Caco-2 (cell line): ENCODE data around the gene USP37. TPM values are rescaled to one million over a fixed set of nuclear protein-coding genes. Genes with fewer than 3 reads are reported as not detected.

Experiments used
- BruUV-seq: library from RNA; stranded (reverse); fragments of 400-500 nt; replicated peaks from 2 replicates; lab custom pipeline; 2021; lab: Mats Ljungman, UMichigan
- CTCF ChIA-PET: fragments of 300-600 bp; sonication (Branson Sonifier 250); formaldehyde crosslinking; loops from one replicate; lab custom pipeline; 2022; ENCODE audit warnings: antibody characterized with exemption; lab: Charles Lee
- POLR2A ChIA-PET: fragments of 300-600 bp; sonication (Branson Sonifier 250); formaldehyde crosslinking; loops from one replicate; lab custom pipeline; 2022; ENCODE audit warnings: antibody characterized with exemption; lab: Charles Lee
- DNase-seq, 2 experiments: peaks; one replicate each; pipeline versions ENCODE4 v3.0.0 to v3.0.0-alpha.2; 2020 to 2022
- H3K27me3 ChIP-seq: replicated peaks from 2 replicates; pipeline ENCODE4 v1.6.0; 2011; ENCODE audit warnings: low read length; ENCODE audit not compliant: control insufficient read depth, insufficient read depth
- H3K36me3 ChIP-seq: 2 replicates; pipeline ENCODE4 v1.5.1; 2011; ENCODE audit warnings: low read length; ENCODE audit not compliant: control insufficient read depth, insufficient read depth
- H3K4me1 ChIP-seq: fragments of 250-450 bp; sonication (Bioruptor Pico); 2 replicates; pipeline ENCODE4 v1.5.1; 2020; ENCODE audit warnings: mild to moderate bottlenecking
- H3K4me3 ChIP-seq: 2 replicates; pipeline ENCODE4 v1.5.1; 2011; ENCODE audit warnings: low read depth, mild to moderate bottlenecking, control low read depth, low read length
- H3K9me3 ChIP-seq: fragments of 250-450 bp; sonication (Bioruptor Pico); 2 replicates; pipeline ENCODE4 v1.5.1; 2020; ENCODE audit warnings: mild to moderate bottlenecking, moderate library complexity
- H3K27ac Mint-ChIP-seq: one replicate; pipeline ENCODE4 v1.8.0; 2022; ENCODE audit warnings: mixed read lengths; ENCODE audit not compliant: unreplicated experiment
- H3K27me3 Mint-ChIP-seq: one replicate; pipeline ENCODE4 v1.8.0; 2022; ENCODE audit warnings: mixed read lengths; ENCODE audit not compliant: insufficient read depth, unreplicated experiment
- H3K36me3 Mint-ChIP-seq: one replicate; pipeline ENCODE4 v1.8.0; 2022; ENCODE audit warnings: mild to moderate bottlenecking, mixed read lengths; ENCODE audit not compliant: insufficient read depth, unreplicated experiment
- H3K4me1 Mint-ChIP-seq: one replicate; pipeline ENCODE4 v1.8.0; 2022; ENCODE audit warnings: low read depth, mixed read lengths; ENCODE audit not compliant: unreplicated experiment
- H3K4me3 Mint-ChIP-seq: one replicate; pipeline ENCODE4 v1.8.0; 2022; ENCODE audit warnings: mild to moderate bottlenecking, moderate library complexity, mixed read lengths; ENCODE audit not compliant: unreplicated experiment
- H3K9me3 Mint-ChIP-seq: one replicate; pipeline ENCODE4 v1.8.0; 2022; ENCODE audit warnings: mixed read lengths; ENCODE audit not compliant: unreplicated experiment
- CTCF ChIP-seq, 2 experiments: fragments of 200-600 bp in 1 of 2; IDR thresholded peaks; 1 replicate in 1 of 2; 2 replicates in 1 of 2; pipeline versions ENCODE4 v1.5.1 to v1.8.0; 2011 to 2022; ENCODE audit warnings: antibody characterized with exemption in 1 of 2, control low read depth in 1 of 2, inconsistent platforms in 1 of 2, low read depth in 1 of 2, low read length in 1 of 2, mild to moderate bottlenecking in 1 of 2, moderate library complexity in 1 of 2; ENCODE audit not compliant: insufficient read depth in 1 of 2, severe bottlenecking in 1 of 2, unreplicated experiment in 1 of 2
- intact Hi-C: fragments of 100-400 bp; cut with micrococcal nuclease; formaldehyde crosslinking; loops from one replicate; pipeline ENCODE4 v1.10.0; 2022; ENCODE audit not compliant: unreplicated experiment
- total RNA-seq: library from RNA; stranded (reverse); gene quantifications from 2 replicates; pipeline ENCODE4 v1.2.3, GENCODE V29; 2022

The USP37 gene
- total RNA-seq, 1 experiment from 2014 or later: 22.2 TPM

DNA sequence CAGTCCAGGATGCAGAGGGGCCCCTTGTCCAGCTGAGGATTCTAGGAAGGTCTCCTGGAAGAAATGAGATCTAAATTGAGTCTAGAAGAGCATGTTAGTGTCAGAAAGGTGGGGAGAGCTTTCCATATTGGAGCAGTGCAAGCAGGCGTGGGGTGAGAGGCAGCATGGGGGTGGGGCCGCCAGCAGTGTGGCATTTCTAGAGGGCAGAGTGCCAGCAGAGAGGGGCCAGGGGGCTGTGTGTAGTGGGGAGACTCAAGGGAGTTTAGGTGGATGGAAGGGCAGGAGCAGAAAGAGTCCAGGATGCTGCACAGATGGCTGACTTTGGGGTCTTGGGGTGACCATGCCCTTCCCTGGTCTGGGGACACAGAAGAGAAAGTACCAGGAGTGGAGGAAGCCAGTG is 147.1 kb downstream of the USP37 start:
- no peak for DNase-seq
- intact Hi-C loops: no loop called here
- H3K9me3 Mint-ChIP-seq: no peaks in the 10 kb centered on the region
- H3K36me3 Mint-ChIP-seq: peaks cover 48% of the 10 kb centered on the region
- ChIA-PET CTCF (interaction anchor here (0.7 kb wide), 1 partner anchor 10 kb away, joined by 3 read pairs; no protein-coding TSS in a partner anchor), POLR2A (interaction anchor here (0.6 kb wide), 1 partner anchor 15 kb away, joined by 3 read pairs; no protein-coding TSS in a partner anchor)
- Histone ChIP-seq H3K4me3 (0 out of 2 replicates have a peak overlapping the region, but pooled peaks have one; percentile 3), H3K4me1 (peaks cover 42% of the 10 kb centered on the region), H3K9me3 (no peaks in the 10 kb centered on the region), H3K27me3 (no peaks in the 10 kb centered on the region), H3K36me3 (peaks cover 10% of the 10 kb centered on the region)
- BruUV-seq: no TSS peak
- no peaks in the 10 kb centered on the region for H3K27me3 Mint-ChIP-seq
- H3K4me3 Mint-ChIP-seq: peak overlapping the region; percentile 90
- TF ChIP-seq CTCF (IDR thresholded peaks at IDR 0.05; ENCODE audit: insufficient read depth in 1 of 2, low read depth in 1 of 2, low read length in 1 of 2, severe bottlenecking in 1 of 2, unreplicated experiment in 1 of 2): no peak
- H3K4me1 Mint-ChIP-seq: peaks cover 33% of the 10 kb centered on the region
- H3K27ac Mint-ChIP-seq: peak overlapping the region; percentile 51

GRCh38 chr2:218419630-218420216 is 148.4 kb downstream of the USP37 start:
- peaks cover 35% of the 10 kb centered on the region for H3K36me3 Mint-ChIP-seq
- TF ChIP-seq CTCF (IDR thresholded peaks at IDR 0.05; ENCODE audit: insufficient read depth in 1 of 2, low read depth in 1 of 2, low read length in 1 of 2, severe bottlenecking in 1 of 2, unreplicated experiment in 1 of 2): no peak
- ChIA-PET CTCF (interaction anchor here (1.1 to 2.0 kb wide), 4 partner anchors 11 to 24 kb away, joined by 3 to 17 read pairs (median 10); no protein-coding TSS in a partner anchor), POLR2A (interaction anchor here (1.2 to 1.7 kb wide), 4 partner anchors 11 to 42 kb away, joined by 3 to 10 read pairs (median 4); partner anchors contain the start of gene CTDSP1)
- BruUV-seq: no TSS peak
- intact Hi-C loops: loop anchor here (1.0 kb wide), 2 partner anchors 13 to 25 kb away; no protein-coding TSS in a partner anchor
- Histone ChIP-seq H3K4me3 (peak overlapping the region; percentile 93), H3K4me1 (peaks cover 42% of the 10 kb centered on the region), H3K9me3 (no peaks in the 10 kb centered on the region), H3K36me3 (peaks cover 8% of the 10 kb centered on the region), H3K27me3 (no peaks in the 10 kb centered on the region)
- peak overlapping the region; percentile 90 for H3K4me3 Mint-ChIP-seq
- no peaks in the 10 kb centered on the region for H3K9me3 Mint-ChIP-seq
- peak overlapping the region; percentile 88 for H3K27ac Mint-ChIP-seq
- DNase-seq: peak; percentile 46 to 70
- no peaks in the 10 kb centered on the region for H3K27me3 Mint-ChIP-seq
- H3K4me1 Mint-ChIP-seq: peaks cover 33% of the 10 kb centered on the region

- peaks cover 6% of the 10 kb centered on the region for H3K36me3 ChIP-seq
- no TSS peak for BruUV-seq
- peak within 1 kb of the TSS; percentile 93 for H3K4me3 ChIP-seq
- Mint-ChIP-seq H3K36me3 (peaks cover 27% of the 10 kb centered on the region), H3K27ac (peak within 1 kb of the TSS; percentile 88), H3K9me3 (no peaks in the 10 kb centered on the region), H3K4me1 (peaks cover 33% of the 10 kb centered on the region), H3K27me3 (no peaks in the 10 kb centered on the region), H3K4me3 (peak within 1 kb of the TSS; percentile 90)
- intact Hi-C loops: loop anchor here (1.0 kb wide), 2 partner anchors 13 to 25 kb away; no protein-coding TSS in a partner anchor
- no peaks in the 10 kb centered on the region for H3K27me3 ChIP-seq
- CTCF ChIA-PET: interaction anchor here (0.6 to 2.0 kb wide), 9 partner anchors 12 to 189 kb away, joined by 3 to 17 read pairs (median 6); partner anchors contain the start of genes AAMP and PNKD
- no peaks in the 10 kb centered on the region for H3K9me3 ChIP-seq
- peak; percentile 95 to 98 for DNase-seq
- TF ChIP-seq CTCF (IDR thresholded peaks at IDR 0.05; ENCODE audit: insufficient read depth in 1 of 2, low read depth in 1 of 2, low read length in 1 of 2, severe bottlenecking in 1 of 2, unreplicated experiment in 1 of 2): no peak
- peaks cover 42% of the 10 kb centered on the region for H3K4me1 ChIP-seq
- POLR2A ChIA-PET: interaction anchor here (0.6 to 1.7 kb wide), 15 partner anchors 10 to 241 kb away, joined by 3 to 12 read pairs (median 4); partner anchors contain the start of genes BCS1L, CTDSP1 and ZNF142
Measured at GRCh38 chr2:218418717-218419458, 149.3 kb downstream of the USP37 start, which contains the start of gene VIL1. Gene VIL1 (plus strand): TSS chr2:218419123. CDS start chr2:218423779, 4,656 bp downstream.
